Neural crest cell (in vitro differentiated cells): Measurements from ENCODE around the gene KHDC4. TPM values are rescaled to one million over a fixed set of nuclear protein-coding genes. Genes with fewer than 3 reads are reported as not detected.

Experiments
- DNase-seq: peaks from one replicate; pipeline ENCODE4 v3.0.0; 2021; ENCODE audit warnings: low read depth, mixed read lengths, low spot score
- H3K27ac Mint-ChIP-seq: one replicate; pipeline ENCODE4 v1.8.0; 2021; ENCODE audit warnings: mild to moderate bottlenecking, mixed read lengths; ENCODE audit not compliant: unreplicated experiment
- H3K27me3 Mint-ChIP-seq: 2 replicates; pipeline ENCODE4 v1.8.0; 2021; ENCODE audit warnings: low read depth, mild to moderate bottlenecking, mixed read lengths
- H3K36me3 Mint-ChIP-seq: 2 replicates; pipeline ENCODE4 v1.8.0; 2021; ENCODE audit warnings: low read depth, mild to moderate bottlenecking, mixed read lengths
- H3K4me1 Mint-ChIP-seq: 2 replicates; pipeline ENCODE4 v1.8.0; 2021; ENCODE audit warnings: mixed read lengths
- H3K4me3 Mint-ChIP-seq: one replicate; pipeline ENCODE4 v1.8.0; 2021; ENCODE audit warnings: mild to moderate bottlenecking, mixed read lengths
- H3K9me3 Mint-ChIP-seq: 2 replicates; pipeline ENCODE4 v1.8.0; 2021; ENCODE audit warnings: mixed read lengths
- CTCF ChIP-seq: fragments of 200-600 bp; sonication (generic); conservative IDR thresholded peaks from 2 replicates; pipeline ENCODE4 v1.5.0; 2021; ENCODE audit warnings: antibody characterized with exemption, mild to moderate bottlenecking
- total RNA-seq: library from RNA; stranded (reverse); gene quantifications from 2 replicates; pipeline ENCODE4 v1.2.1, GENCODE V29; 2021

Gene KHDC4
- total RNA-seq, 1 donor from 2014 or later = 69.9 TPM

- Mint-ChIP-seq H3K27ac (no peak overlapping the region), H3K4me3 (no peak overlapping the region), H3K27me3 (no peaks in the 10 kb centered on the region), H3K4me1 (peaks cover 1% of the 10 kb centered on the region), H3K36me3 (peaks cover 11% of the 10 kb centered on the region), H3K9me3 (no peaks in the 10 kb centered on the region)
- TF ChIP-seq CTCF = no peak
- no peak for DNase-seq
Observed at GRCh38 chr1:155961937-155962336, 27.7 kb upstream of the KHDC4 start.

GRCh38 chr1:155960081-155960745, 26.0 kb upstream of the KHDC4 start:
- H3K9me3 Mint-ChIP-seq = no peaks in the 10 kb centered on the region
- H3K27ac Mint-ChIP-seq = peak overlapping the region; percentile 47
- H3K27me3 Mint-ChIP-seq = no peaks in the 10 kb centered on the region
- H3K4me1 Mint-ChIP-seq = no peaks in the 10 kb centered on the region
- no peak for DNase-seq
- H3K36me3 Mint-ChIP-seq = peaks cover 8% of the 10 kb centered on the region
- H3K4me3 Mint-ChIP-seq = no peak overlapping the region
- TF ChIP-seq CTCF = no peak

- Mint-ChIP-seq H3K4me1 (no peaks in the 10 kb centered on the region), H3K4me3 (no peak overlapping the region), H3K9me3 (no peaks in the 10 kb centered on the region), H3K27ac (no peak overlapping the region), H3K36me3 (peaks cover 16% of the 10 kb centered on the region), H3K27me3 (no peaks in the 10 kb centered on the region)
- TF ChIP-seq CTCF = no peak
- DNase-seq = no peak
Observed at GRCh38 chr1:155957411-155957915, 23.2 kb upstream of the KHDC4 start.

- no peaks in the 10 kb centered on the region for H3K27me3 Mint-ChIP-seq
- DNase-seq = no peak
- no peak overlapping the region for H3K4me3 Mint-ChIP-seq
- H3K27ac Mint-ChIP-seq = no peak overlapping the region
- TF ChIP-seq CTCF = no peak
- no peaks in the 10 kb centered on the region for H3K9me3 Mint-ChIP-seq
- peaks cover 25% of the 10 kb centered on the region for H3K36me3 Mint-ChIP-seq
- no peaks in the 10 kb centered on the region for H3K4me1 Mint-ChIP-seq
Observed at GRCh38 chr1:155954645-155955044, 20.4 kb upstream of the KHDC4 start.

- Mint-ChIP-seq H3K4me1 (no peaks in the 10 kb centered on the region), H3K27me3 (no peaks in the 10 kb centered on the region), H3K27ac (no peak overlapping the region), H3K9me3 (no peaks in the 10 kb centered on the region), H3K36me3 (peaks cover 25% of the 10 kb centered on the region), H3K4me3 (no peak overlapping the region)
- no peak for DNase-seq
- TF ChIP-seq CTCF = no peak
Observed at GRCh38 chr1:155952505-155952890, 18.3 kb upstream of the KHDC4 start.
